Activated CD8-positive, alpha-beta memory T cell treated with anti-CD3 and anti-CD28 coated beads for 4 hours (primary cell): ENCODE measurements around the gene PLEKHH1.
A peak's percentile ranks its signal among the peaks of the same experiment; 100 is the strongest.

Experiments
- DNase-seq, 2 donors: peaks; one replicate each; pipeline ENCODE4 v3.0.0-alpha.2; 2020; ENCODE audit warnings: low read depth in 2 of 2

PLEKHH1 gene

DNA sequence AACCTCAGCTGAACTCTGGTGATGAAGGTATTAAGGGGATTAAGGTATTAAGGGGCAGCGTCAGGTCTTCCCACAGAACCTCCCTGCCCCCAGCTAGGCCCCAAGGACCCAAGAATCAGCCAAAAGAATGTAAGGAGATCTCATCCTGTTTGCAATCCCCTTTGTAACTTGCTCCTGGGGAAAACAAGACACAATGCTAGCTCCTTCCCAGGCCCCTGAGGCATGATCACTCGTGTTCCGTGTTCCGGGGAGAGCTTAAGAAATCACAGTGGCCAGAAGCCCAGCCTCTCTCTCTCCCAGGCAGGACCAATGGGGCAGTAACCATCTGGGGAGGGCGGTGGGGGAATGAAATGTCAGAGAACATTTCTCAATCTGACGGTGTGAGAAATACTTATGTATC is 33.8 kb downstream of the PLEKHH1 start:
- no peak for DNase-seq

DNA sequence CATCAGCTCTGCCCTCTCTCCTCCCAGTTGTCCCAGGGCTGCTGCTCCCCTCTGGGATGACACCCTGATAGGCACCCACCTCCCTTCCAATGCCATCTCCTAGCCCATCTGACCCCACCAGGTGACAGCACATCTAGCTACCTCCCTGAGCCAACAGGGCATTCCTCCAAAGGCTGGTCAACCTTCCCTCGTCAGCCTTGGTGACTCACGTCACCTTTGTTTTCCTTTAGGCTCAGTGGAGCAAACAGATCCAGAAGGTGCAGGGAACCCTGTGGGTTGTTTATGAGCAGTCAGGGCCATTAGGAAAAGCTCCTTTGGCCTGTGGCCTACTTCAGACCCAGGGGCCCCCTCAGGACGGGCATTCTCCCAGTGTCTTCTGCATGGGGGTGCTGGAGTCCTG is 34.6 kb downstream of the PLEKHH1 start:
- no peak for DNase-seq

DNA sequence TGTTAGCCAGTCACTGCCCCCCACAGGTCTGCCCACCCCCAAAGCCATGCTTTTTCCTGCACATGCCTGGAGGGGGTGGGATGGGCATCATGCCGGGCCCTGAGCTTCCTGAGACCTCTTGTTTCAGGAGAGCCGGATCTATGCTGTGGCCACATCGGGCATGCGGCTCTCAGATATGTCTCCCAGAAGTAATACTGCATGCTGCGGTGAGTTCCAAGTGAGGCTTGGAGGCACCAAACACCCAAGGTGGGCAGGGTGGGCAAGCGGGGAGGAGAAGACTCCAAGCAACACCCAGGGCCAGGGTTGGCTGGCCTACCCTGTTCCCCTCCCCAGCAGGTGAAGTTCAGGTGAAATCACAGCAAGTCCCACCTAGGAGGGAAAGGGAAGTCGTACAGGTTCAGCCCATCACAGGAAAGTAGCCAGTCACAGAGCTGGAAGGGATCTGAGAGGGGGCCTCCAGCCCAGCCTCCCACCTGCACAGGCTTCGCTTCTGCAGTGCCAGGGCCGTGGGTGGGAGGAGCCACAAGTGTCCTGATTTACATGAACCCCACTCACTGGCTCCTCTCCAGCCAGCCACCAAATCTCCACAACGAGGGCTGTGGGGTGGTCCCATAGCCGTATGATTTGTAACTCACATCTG is 36.0 kb downstream of the PLEKHH1 start:
- DNase-seq, result no peak

DNA sequence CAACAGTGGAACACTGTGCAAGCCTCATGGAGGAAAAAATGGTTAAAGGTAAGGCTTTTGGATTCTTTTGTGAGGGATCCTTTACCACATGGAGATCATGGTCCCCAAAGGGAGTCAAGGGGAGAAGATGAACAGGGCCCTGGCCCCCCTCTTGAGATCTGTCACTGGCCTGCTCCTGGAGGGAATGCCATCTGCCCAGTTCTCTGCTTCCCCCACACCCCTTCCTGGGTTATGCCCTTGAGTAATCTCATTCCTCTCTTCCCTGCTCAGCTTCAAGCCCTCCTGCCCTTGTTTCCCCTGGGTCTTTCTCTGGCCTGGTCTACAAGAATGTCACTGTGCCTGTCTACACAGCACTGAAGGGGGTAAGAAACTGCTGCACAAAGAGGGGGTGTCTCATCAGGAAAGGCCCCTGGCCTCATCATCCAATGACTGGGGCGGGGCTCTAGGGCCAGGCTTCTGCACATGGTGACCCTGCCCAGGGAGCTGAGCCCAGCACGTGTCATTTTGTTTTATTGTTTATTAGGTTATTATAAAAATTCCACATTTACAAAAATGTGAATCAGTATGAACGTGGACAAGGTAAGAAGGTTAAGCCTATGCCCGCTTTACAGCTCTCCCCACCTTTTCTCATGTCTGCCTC is 36.7 kb downstream of the PLEKHH1 start:
- DNase-seq, result no peak

DNA sequence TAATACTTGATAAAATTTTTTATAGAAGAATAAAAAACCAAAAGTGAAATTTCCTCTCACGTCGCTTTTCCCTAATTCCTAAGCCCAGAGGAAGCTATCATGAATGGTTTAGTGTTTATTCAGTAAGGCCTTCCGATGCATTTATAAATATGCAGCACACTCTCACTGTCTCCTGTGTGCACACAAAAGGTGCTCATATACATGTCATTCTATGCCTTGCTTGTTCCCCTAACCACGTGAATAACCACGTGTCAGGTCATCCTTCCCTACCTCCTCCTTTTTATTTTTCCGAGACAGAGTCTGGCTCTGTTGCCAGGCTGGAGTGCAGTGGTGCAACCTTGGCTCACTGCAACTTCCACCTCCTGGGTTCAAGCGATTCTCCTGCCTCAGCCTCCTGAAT is 37.4 kb downstream of the PLEKHH1 start:
- DNase-seq, result no peak

DNA sequence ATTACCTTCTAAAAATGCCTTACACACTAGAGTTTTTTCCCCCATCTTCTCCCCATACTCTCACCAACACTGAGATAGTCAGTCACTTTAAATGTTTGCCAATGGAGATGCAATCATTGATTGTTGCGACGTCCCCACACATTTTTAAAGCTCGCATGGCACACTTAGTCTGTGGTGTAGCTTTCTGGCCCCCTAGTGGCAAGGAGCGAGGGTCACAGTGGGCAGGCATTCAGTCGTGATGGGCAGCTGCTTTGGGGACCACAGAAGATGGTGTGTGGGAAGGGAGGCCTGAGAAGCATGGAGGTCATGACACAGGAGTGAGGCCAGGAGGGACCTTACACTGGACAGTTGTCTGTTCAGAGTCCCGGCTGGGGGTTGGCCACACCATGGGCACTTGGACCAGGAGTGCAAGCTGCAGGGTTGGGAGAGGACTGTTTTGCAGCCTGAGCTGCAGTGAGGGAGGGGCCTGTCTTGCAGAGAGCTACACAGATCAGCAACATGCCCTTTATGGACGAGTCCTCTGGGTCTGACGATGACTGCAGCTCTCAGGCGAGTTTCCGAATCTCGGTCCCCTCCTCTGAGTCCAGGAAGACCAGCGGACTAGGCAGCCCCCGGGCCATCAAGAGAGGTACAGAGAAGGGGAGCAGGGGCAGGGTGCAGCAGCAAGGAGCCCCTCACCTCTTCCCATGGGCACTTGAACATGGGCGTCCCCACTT is 38.3 kb downstream of the PLEKHH1 start:
- peak; percentile 35 to 40 for DNase-seq

DNA sequence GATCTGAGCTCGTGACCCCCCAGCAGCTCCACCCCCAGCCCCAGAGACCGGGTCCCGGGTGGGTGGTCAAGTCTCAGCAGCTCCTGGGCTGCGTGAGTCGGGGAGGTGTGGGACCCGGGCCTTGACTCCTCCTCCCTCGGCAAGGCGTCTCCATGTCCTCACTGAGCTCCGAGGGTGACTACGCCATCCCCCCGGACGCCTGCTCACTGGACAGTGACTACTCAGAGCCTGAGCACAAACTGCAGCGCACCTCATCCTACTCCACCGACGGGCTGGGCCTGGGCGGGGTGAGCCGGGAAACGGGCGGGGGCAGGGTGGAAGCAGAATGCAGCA is 38.9 kb downstream of the PLEKHH1 start:
- DNase-seq, result no peak

DNA sequence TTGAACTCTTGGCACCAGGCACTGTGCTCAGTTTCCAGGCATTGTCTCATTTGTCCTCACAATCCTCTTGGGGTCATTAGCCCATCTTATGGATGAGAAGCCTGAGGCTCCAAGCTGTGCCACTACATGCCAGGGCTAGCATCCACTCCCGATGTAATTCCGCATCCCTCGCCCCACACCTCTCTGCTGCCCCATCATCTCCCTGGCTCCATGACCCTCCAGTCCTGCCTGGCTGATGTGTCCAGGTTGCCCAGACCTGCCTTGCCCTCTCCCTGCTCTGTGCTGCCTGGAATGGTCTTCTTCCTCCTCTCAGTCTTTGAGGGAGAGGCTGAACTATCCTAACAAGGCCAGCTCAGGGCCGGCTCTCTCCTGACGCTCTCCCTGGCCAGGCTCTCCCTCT is 39.5 kb downstream of the PLEKHH1 start:
- no peak for DNase-seq

DNA sequence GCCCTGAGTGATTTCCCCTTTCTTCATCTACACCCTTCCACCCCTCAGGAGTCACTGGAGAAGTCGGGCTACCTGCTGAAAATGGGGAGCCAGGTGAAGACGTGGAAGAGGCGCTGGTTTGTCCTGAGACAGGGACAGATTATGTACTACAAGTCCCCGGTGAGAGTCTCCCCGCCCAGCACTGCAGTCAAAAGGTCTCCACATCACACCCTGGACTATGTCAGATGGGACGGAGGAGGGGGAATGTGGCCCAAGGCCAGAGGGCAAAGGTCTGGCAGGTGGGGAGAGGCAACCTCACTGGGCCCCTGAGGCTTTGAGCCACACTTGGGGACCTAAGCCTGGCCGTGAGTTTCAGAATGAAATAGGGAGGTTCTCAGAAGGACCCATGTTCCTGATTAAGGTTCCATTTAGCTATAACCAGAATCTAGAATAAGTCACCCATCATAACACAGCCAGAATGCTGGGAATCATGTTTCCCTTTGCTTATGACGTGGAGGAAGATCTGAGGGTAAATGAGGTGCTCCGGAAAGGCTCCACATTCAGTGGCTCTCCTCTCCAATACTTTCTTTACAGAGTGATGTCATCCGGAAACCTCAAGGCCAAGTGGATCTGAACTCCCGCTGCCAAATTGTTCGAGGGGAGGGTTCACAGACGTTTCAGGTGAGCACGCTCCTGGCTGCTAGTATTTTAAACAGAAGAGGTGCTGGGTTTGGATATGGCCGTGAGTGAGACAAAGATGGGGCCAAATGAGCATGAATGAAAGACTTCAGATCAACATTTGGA is 40.3 kb downstream of the PLEKHH1 start:
- no peak for DNase-seq

DNA sequence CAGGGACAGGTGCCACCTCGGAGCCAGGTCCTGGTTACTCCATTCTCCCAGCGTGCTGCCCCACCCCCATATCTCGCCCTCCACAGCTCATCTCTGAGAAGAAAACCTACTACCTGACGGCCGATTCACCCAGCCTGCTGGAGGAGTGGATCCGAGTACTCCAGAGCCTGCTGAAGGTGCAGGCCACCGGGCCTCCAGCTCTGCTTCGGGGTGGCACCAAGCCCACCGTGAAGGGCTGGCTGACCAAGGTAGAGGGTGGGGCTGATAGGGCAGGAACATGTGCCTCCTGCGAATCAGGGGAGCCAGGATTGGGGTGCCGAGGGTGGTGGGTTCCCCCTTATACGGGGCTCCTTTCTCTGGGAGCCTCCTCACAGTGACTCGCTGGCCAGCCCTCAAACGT is 41.1 kb downstream of the PLEKHH1 start:
- DNase-seq, result no peak

DNA sequence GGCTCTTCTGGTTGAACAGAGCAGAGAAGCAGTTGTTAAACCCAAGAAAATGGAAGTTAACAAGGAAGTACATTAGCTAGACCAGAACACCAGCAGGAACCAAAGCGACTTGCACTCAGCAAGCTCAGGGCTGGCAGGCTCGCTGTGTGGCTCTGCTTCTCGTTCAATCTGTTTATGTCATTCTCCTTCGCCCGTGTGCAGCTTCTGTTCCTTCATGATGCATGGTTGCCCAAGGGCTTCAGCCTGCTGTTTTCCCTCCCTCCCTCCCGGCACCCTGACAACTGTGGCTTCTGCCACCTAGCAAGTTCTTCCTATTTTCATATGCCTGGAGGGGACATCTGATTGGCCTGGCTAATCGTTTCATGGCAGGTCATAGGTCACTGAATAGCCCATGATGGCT is 41.7 kb downstream of the PLEKHH1 start:
- DNase-seq, result no peak

DNA sequence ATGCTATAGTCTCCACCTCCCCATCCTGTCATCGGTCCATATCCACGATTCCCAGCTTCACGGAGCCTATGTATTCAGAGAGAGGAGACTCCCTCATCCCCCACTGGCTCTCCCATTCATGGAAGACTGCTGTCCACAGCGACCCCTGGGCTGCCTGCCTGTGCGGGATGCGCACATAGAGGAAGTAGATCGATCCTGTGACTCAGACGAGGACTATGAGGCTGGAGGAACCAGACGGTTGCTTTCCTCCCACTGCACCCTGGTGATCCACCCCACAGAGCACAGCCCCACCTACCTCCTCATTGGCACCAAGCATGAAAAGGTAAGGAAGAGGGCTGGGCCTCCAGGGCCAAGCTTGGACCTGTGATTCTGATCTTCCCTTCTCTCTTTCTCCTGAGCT is 42.6 kb downstream of the PLEKHH1 start:
- DNase-seq, result no peak

DNA sequence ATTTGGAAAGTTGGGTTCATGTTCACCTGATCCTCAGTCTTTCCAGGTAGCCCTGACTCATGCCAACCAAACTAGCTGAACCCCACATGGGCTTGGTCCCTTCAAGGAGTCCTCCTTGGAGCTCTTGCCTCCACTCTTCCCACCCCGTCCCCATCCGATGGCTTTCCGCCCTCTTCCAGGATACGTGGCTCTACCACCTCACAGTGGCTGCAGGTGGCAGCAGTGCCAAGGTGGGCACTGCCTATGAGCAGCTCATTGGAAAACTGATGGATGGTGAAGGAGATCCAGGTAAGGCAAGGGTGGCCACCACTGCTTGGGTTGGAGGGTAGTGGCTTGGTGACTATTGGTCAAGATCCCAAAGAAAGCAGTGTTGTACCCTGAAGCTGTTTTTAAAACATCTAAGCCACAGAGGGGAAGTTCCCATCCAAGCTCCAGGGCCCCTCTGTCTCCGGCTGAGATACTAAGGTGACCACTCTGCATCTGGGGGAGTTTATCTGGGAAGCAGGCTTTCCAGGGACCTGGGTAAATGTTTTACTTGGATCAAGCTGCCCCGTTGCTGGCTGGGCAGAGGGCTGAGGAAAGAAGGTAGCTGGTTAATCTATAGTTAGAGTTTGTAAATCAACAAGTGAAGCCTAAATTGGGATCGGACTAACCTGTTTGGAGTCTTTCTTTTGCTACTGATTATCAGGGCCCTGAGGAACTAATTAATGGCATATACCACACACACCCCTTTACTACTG is 43.3 kb downstream of the PLEKHH1 start:
- no peak for DNase-seq

DNA sequence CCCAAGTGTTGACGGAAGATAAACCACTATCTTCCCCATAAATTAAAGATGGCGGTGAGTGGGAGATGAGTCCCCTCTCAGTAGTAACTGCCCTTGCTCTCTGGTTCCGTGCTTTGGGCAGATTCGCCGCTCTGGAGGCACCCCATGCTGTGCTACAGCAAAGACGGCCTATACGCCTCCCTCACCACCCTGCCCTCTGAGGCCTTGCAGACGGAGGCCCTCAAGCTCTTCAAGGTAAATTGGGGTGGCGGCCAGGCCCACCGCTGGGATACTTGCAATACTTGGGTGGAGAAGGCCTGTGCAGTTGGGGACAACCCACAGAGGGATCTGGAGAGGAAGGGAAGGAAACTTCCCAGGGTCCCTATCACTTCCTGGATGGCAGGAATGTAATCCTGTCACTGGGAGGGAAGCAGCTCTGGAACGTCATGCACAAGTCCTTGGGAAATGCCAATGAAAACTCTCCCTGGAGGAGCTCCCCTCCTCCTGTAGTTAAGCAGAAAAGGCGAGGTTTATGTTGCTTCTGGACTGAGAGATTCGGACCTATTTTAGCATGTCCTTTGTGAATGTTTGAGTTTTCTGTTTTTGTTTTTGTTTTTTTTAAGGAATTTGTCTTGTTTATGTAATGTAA is 44.2 kb downstream of the PLEKHH1 start:
- no peak for DNase-seq

DNA sequence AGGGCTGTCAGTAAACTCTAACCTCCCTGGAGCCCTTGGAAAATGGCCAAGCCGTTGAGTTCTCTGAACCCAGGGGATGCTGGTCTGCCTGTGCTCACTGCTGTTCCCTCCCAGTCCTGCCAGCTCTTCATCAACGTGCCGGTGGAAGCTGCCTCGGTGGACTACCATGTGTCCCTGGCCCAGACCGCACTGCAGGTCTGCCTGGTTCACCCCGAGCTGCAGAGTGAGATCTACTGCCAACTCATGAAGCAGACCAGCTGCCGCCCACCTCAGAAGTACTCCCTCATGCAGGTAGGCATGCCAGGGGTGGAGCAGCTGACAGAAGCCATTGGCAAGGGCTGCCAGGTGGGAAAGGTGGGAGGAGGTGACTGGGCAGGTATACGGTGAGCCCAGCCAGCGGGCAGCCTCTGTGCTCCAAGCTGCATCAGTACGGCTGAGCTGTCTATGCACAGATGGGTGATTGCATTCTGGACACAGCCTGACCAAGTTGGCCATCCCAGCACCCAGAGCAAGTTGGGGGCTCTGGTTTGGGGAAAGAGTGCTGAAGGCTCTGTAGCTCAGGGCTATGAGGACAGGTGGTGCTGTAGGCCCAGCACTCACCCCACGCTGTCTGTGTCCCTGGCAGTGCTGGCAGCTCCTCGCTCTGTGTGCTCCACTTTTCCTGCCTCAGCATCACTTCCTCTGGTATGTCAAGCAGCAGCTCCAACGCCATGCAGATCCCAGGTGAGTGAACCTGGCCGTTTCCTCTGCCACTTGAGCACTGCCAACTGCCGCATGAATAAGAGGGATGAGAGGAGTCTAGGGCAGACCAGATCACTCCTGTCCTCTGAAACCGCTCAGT is 45.0 kb downstream of the PLEKHH1 start:
- no peak for DNase-seq

DNA sequence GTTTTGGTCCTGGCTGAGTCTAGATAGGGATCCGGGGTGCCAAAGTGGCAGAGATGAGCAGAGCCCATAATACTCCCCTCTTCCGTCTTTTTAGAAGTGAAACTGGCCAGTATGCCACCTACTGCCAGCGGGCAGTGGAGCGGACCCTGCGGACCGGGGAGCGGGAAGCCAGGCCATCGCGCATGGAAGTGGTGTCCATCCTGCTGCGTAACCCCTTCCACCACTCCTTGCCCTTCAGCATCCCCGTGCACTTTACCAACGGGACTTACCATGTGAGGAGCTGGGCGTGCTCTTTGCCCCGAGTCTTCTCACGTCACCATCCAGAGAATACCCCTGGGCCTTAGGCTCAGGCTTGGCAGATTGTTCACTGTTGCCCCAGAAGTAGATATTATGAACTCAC is 46.0 kb downstream of the PLEKHH1 start:
- DNase-seq, result no peak

DNA sequence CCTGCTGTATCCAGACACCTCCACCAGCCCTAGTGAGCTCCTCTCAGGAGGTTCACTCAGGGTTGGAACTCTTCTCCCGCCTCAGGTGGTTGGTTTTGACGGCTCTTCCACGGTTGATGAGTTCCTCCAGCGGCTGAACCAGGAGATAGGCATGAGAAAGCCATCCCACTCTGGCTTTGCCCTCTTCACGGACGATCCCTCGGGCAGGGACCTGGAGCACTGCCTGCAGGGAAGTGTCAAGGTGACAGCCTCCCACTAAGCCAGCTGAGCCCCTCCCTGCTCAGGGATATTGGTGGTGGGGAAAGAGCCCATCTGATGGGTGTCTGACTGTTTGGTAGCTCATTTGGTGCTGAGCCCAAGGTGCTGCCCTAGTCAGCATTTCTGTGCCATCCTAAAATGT is 46.5 kb downstream of the PLEKHH1 start:
- no peak for DNase-seq

DNA sequence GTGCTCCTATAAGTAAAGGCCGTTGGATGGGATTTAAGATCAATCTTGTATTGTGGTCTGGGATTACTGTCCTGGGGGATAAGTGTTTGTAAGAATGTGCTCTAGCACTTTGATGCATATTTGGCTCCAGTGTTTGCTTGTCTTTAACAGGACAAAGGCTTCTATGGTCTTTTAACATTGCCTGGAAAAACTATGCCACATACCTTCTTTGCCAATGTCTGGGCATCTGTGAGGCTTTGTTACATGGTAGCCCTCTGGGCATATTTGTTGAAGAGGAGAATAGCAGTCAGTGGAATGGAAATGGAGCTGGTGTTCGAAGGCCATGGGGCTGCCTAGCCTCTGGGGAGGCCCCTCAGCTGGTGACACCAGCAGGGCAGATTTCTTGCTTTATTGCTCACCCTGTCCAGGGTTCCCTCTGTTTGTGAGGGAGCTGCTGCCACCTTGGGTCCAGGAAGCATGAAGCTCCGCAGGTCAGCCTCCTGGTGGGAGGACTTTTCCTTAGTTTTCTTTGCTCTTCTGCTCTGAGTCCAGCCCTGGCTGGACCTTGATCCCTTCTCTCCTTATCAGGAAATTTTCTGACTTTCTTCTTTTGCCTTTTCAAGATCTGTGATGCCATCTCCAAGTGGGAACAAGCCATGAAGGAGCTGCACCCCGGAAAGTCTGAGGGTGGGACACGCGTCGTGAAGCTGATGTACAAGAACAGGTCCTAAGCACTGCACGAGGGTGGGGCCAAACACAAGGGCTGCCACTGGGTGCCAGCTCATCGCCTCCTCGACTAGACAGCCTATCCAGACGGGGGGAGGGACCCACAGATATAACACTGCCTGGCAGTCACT is 47.5 kb downstream of the PLEKHH1 start:
- DNase-seq, result no peak

DNA sequence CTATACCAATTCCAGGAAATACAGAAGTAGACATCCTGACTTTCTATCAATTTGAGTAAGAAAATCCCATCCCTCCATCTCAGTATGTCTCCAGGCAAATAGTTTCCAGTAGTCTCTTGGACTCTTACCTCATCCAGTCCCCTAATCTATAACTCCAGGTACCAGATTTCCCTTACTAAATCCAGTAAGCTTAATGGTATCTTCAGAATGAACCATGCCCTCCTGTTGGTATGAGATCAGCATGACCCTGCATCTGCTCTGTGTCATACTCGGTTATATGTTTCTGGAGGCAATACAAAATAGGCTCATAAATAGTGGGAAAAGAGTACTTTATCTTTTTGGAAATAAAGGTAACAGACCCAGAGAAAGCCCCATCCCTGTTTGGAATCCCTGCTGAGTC is 48.6 kb downstream of the PLEKHH1 start:
- DNase-seq, result no peak

DNA sequence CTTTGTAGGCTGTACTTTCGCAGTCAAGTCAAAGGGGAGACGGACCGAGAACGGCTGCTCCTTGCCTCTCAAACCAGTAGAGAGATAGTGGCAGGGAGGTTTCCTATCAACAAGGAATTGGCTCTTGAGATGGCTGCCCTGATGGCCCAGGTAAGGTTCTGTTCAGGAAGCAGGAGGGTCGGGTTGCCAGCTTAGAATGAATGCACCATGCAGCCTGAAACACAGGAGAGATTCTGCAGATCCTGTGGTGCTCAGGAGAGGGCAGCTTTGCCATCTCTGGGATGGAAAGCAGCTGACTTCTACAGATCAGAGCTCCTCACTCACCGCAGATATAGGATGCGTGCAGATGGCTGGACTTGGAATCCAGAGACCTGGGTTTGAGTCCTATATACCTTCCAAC is 49.0 kb downstream of the PLEKHH1 start:
- DNase-seq, result no peak
